Cardiac muscle cell (in vitro differentiated cells and primary cell): ENCODE data around the gene TBC1D17. TPM values are rescaled to one million over a fixed set of nuclear protein-coding genes. Genes with fewer than 3 reads are reported as not detected.

ENCODE experiments used
- DNase-seq, 2 donors: peaks; one replicate each; pipeline versions ENCODE4 v3.0.0 to v3.0.0-alpha.2; 2010 to 2017; ENCODE audit warnings: low read depth in 1 of 2, low spot score in 1 of 2
- H3K27ac ChIP-seq: fragments of 200-600 bp; sonication (generic); 2 replicates; pipeline ENCODE4 v1.5.1; 2016
- H3K27me3 ChIP-seq: fragments of 200-600 bp; sonication (generic); 2 replicates; pipeline ENCODE4 v1.6.0; 2016; ENCODE audit warnings: control low read depth
- H3K36me3 ChIP-seq: fragments of 200-600 bp; sonication (generic); 2 replicates; pipeline ENCODE4 v1.5.1; 2016; ENCODE audit warnings: control low read depth
- H3K4me1 ChIP-seq: fragments of 200-600 bp; sonication (generic); 2 replicates; pipeline ENCODE4 v1.8.1; 2017; ENCODE audit warnings: low read depth, mild to moderate bottlenecking, mixed run types
- H3K4me3 ChIP-seq: fragments of 200-600 bp; sonication (generic); 2 replicates; pipeline ENCODE4 v1.5.1; 2016; ENCODE audit warnings: mild to moderate bottlenecking
- H3K9me3 ChIP-seq: fragments of 200-600 bp; sonication (generic); 2 replicates; pipeline ENCODE4 v1.5.1; 2017; ENCODE audit warnings: low read depth, mild to moderate bottlenecking, control low read depth
- CTCF ChIP-seq: IDR thresholded peaks from 2 replicates; pipeline ENCODE4 v1.5.1; 2012; ENCODE audit warnings: low read depth, mild to moderate bottlenecking, low read length
- polyA plus RNA-seq: library from polyadenylated mRNA; unstranded; fragments of >200 nt; fragmentation: Nextera tagmentation; extraction: Ambion mirVana; gene quantifications from 2 replicates; pipeline ENCODE4 v1.2.1, GENCODE V29; 2016
- total RNA-seq: library from RNA; depleted of rRNA; stranded (reverse); fragments of >200 nt; gene quantifications from 2 replicates; pipeline ENCODE4 v1.2.3, GENCODE V29; 2016

Gene TBC1D17
- total and polyA plus RNA-seq, 2 experiments from 2014 or later: 26.8 to 52.5 TPM

DNA sequence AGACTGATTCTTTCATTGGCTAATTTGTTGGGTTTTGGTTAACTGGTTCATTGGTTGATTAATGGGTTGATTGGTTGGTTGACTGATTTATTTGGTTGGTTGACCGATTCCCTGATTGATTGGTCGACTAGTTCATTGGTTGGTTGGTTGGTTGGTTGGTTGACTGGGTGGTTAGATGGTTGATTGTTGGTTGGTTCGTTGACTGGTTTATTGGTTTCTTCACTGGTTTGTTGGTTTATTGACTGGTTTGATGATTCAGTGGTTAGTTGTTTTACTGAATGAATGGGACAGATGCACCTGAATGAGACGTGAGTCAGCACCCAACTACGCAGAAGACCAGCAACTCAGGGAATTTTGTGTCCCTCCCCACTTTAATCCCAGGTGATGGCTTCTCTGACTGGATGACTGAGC lies 54.5 kb downstream of the TBC1D17 start:
- H3K9me3 ChIP-seq: no peaks in the 10 kb centered on the region
- H3K4me1 ChIP-seq: peaks cover 3% of the 10 kb centered on the region
- H3K27me3 ChIP-seq: no peaks in the 10 kb centered on the region
- no peak overlapping the region for H3K27ac ChIP-seq
- H3K4me3 ChIP-seq: no peak overlapping the region
- no peaks in the 10 kb centered on the region for H3K36me3 ChIP-seq
- no peak for DNase-seq
- TF ChIP-seq CTCF: no peak

DNA sequence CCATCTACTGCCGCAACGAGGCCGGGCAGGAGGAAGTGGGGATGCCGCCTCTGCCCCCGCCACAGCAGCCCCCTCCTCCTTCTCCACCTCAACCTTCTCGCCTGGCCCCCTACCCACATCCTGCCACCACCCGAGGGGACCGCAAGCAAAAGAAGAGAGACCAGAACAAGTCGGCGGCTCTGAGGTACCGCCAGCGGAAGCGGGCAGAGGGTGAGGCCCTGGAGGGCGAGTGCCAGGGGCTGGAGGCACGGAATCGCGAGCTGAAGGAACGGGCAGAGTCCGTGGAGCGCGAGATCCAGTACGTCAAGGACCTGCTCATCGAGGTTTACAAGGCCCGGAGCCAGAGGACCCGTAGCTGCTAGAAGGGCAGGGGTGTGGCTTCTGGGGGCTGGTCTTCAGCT lies 55.2 kb downstream of the TBC1D17 start:
- Histone ChIP-seq H3K27ac (no peak overlapping the region), H3K4me1 (peaks cover 3% of the 10 kb centered on the region), H3K36me3 (no peaks in the 10 kb centered on the region), H3K27me3 (no peaks in the 10 kb centered on the region), H3K9me3 (no peaks in the 10 kb centered on the region), H3K4me3 (no peak overlapping the region)
- DNase-seq: no peak
- TF ChIP-seq CTCF: no peak

DNA sequence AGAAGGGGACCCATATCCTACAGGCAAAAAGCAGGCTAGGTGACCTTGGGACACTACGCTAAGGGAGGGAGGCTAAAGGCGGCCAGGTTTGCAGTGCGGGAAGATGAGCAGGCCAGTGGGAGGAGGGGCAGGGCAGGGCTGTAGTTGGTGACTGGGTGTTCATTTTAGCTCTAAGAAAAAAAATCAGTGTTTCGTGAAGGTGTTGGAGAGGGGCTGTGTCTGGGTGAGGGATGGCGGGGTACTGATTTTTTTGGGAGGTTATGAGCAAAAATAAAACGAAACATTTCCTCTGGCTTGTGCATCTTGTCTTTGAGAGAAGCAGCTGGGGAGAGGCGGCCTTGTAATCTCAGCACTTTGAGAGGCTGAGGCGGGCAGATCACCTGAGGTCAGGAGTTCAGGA lies 56.1 kb downstream of the TBC1D17 start:
- Histone ChIP-seq H3K4me1 (no peaks in the 10 kb centered on the region), H3K36me3 (no peaks in the 10 kb centered on the region), H3K27me3 (no peaks in the 10 kb centered on the region), H3K27ac (no peak overlapping the region), H3K9me3 (no peaks in the 10 kb centered on the region), H3K4me3 (no peak overlapping the region)
- TF ChIP-seq CTCF: no peak
- DNase-seq: no peak

- no peaks in the 10 kb centered on the region for H3K27me3 ChIP-seq
- no peak for TF ChIP-seq CTCF
- DNase-seq: no peak
These were observed 59.0 kb downstream of the TBC1D17 start for GRCh38 chr19:49936549-49936948.

GRCh38 chr19:49937750-49938381 lies 60.4 kb downstream of the TBC1D17 start:
- Histone ChIP-seq H3K9me3 (no peaks in the 10 kb centered on the region), H3K27me3 (no peaks in the 10 kb centered on the region), H3K36me3 (no peaks in the 10 kb centered on the region), H3K4me1 (no peaks in the 10 kb centered on the region), H3K4me3 (no peak overlapping the region), H3K27ac (no peak overlapping the region)
- TF ChIP-seq CTCF: peak; percentile 94
- DNase-seq: peak; percentile 78 to 83

More at GRCh38 chr19:49936549-49936948, 59.0 kb downstream of the TBC1D17 start:
- no peak overlapping the region for H3K27ac ChIP-seq
- no peaks in the 10 kb centered on the region for H3K36me3 ChIP-seq
- no peaks in the 10 kb centered on the region for H3K9me3 ChIP-seq
- H3K4me3 ChIP-seq: no peak overlapping the region
- H3K4me1 ChIP-seq: no peaks in the 10 kb centered on the region

Other genes starting within 250 kb of the TBC1D17 start
- 41.3 and 42.6 TPM in 2 replicates for gene RRAS, start 237.6 kb upstream of the TBC1D17 start, total RNA-seq
- gene RRAS, start 237.6 kb upstream of the TBC1D17 start, polyA plus RNA-seq: 80.1 and 88.1 TPM in 2 replicates
- gene SCAF1, start 235.5 kb upstream of the TBC1D17 start, total RNA-seq: 66.9 and 71.0 TPM in 2 replicates
- 16.4 and 19.3 TPM in 2 replicates for gene SCAF1, start 235.5 kb upstream of the TBC1D17 start, polyA plus RNA-seq
- gene IRF3, start 211.8 kb upstream of the TBC1D17 start, total RNA-seq: 137 and 145 TPM in 2 replicates
- gene IRF3, start 211.8 kb upstream of the TBC1D17 start, polyA plus RNA-seq: 37.6 and 38.4 TPM in 2 replicates
- gene BCL2L12, start 211.8 kb upstream of the TBC1D17 start, total RNA-seq: 39.4 and 41.3 TPM in 2 replicates
- 55.5 and 59.4 TPM in 2 replicates for gene BCL2L12, start 211.8 kb upstream of the TBC1D17 start, polyA plus RNA-seq
- 494 and 516 TPM in 2 replicates for gene PRMT1, start 200.4 kb upstream of the TBC1D17 start, total RNA-seq
- gene PRMT1, start 200.4 kb upstream of the TBC1D17 start, polyA plus RNA-seq: 398 and 431 TPM in 2 replicates
- gene ADM5, start 188.1 kb upstream of the TBC1D17 start, total RNA-seq: 3.6 and 5.1 TPM in 2 replicates
- gene ADM5, start 188.1 kb upstream of the TBC1D17 start, polyA plus RNA-seq: 1.1 and 2.2 TPM in 2 replicates
- gene CPT1C, start 186.6 kb upstream of the TBC1D17 start, total RNA-seq: 29.0 and 33.8 TPM in 2 replicates
- gene CPT1C, start 186.6 kb upstream of the TBC1D17 start, polyA plus RNA-seq: 26.5 and 31.7 TPM in 2 replicates
- gene TSKS, start 114.4 kb upstream of the TBC1D17 start, total RNA-seq: 0.09 TPM in 1 of 2 replicates, not detected in the other
- not detected in 2 replicates for gene TSKS, start 114.4 kb upstream of the TBC1D17 start, polyA plus RNA-seq
- 152 and 153 TPM in 2 replicates for gene AP2A1, start 110.7 kb upstream of the TBC1D17 start, total RNA-seq
- 64.2 and 78.0 TPM in 2 replicates for gene AP2A1, start 110.7 kb upstream of the TBC1D17 start, polyA plus RNA-seq
- gene FUZ, start 64.4 kb upstream of the TBC1D17 start, total RNA-seq: 37.8 and 60.8 TPM in 2 replicates
- gene FUZ, start 64.4 kb upstream of the TBC1D17 start, polyA plus RNA-seq: 35.6 and 39.0 TPM in 2 replicates
- 68.7 and 83.7 TPM in 2 replicates for gene MED25, start 59.4 kb upstream of the TBC1D17 start, total RNA-seq
- gene MED25, start 59.4 kb upstream of the TBC1D17 start, polyA plus RNA-seq: 69.9 and 73.2 TPM in 2 replicates
- 290 and 380 TPM in 2 replicates for gene PTOV1, start 26.5 kb upstream of the TBC1D17 start, total RNA-seq
- 445 and 583 TPM in 2 replicates for gene PTOV1, start 26.5 kb upstream of the TBC1D17 start, polyA plus RNA-seq
- 73.8 and 74.5 TPM in 2 replicates for gene PNKP, start 10.1 kb upstream of the TBC1D17 start, total RNA-seq
- 69.7 and 98.4 TPM in 2 replicates for gene PNKP, start 10.1 kb upstream of the TBC1D17 start, polyA plus RNA-seq
- 27.5 and 36.9 TPM in 2 replicates for gene AKT1S1, start 347 bp upstream of the TBC1D17 start, total RNA-seq
- 45.4 and 66.2 TPM in 2 replicates for gene AKT1S1, start 347 bp upstream of the TBC1D17 start, polyA plus RNA-seq
- gene IL4I1, start 19.2 kb downstream of the TBC1D17 start, total RNA-seq: 0.63 TPM in 1 of 2 replicates, not detected in the other
- gene IL4I1, start 19.2 kb downstream of the TBC1D17 start, polyA plus RNA-seq: 0.40 TPM in 1 of 2 replicates, not detected in the other
- gene ATF5, start 51.5 kb downstream of the TBC1D17 start, total RNA-seq: 5.9 and 6.8 TPM in 2 replicates
- 4.8 and 6.3 TPM in 2 replicates for gene ATF5, start 51.5 kb downstream of the TBC1D17 start, polyA plus RNA-seq
- 60.6 and 71.3 TPM in 2 replicates for gene NUP62, start 51.8 kb downstream of the TBC1D17 start, total RNA-seq
- 43.3 and 63.1 TPM in 2 replicates for gene NUP62, start 51.8 kb downstream of the TBC1D17 start, polyA plus RNA-seq
- 0.03 TPM in 1 of 2 replicates, not detected in the other for gene SIGLEC11, start 83.5 kb downstream of the TBC1D17 start, total RNA-seq
- 0.13 TPM in 1 of 2 replicates, not detected in the other for gene SIGLEC11, start 83.5 kb downstream of the TBC1D17 start, polyA plus RNA-seq
- 29.9 and 34.3 TPM in 2 replicates for gene VRK3, start 147.7 kb downstream of the TBC1D17 start, total RNA-seq
- gene VRK3, start 147.7 kb downstream of the TBC1D17 start, polyA plus RNA-seq: 38.1 and 45.9 TPM in 2 replicates
- 6.3 and 6.5 TPM in 2 replicates for gene ZNF473, start 148.3 kb downstream of the TBC1D17 start, total RNA-seq
- 4.4 and 5.3 TPM in 2 replicates for gene ZNF473, start 148.3 kb downstream of the TBC1D17 start, polyA plus RNA-seq